H1 (cell line): ENCODE results near the gene CPED1. TPM values are rescaled to one million over a fixed set of nuclear protein-coding genes. Genes with fewer than 3 reads are reported as not detected.

Source experiments
- CBX5 ChIP-seq: fragments of 300-800, 300-1000 bp; sonication (generic); IDR thresholded peaks from 2 replicates; pipeline ENCODE4 v1.7.1; 2016; ENCODE audit warnings: antibody characterized with exemption, low read length, low read depth
- EGR1 ChIP-seq: IDR thresholded peaks from 2 replicates; pipeline ENCODE4 v1.6.1; 2011; ENCODE audit warnings: low read depth, low read length, borderline replicate concordance
- KDM4A ChIP-seq: IDR thresholded peaks from one replicate; pipeline ENCODE4 v1.7.1; 2012; ENCODE audit warnings: low read depth, mild to moderate bottlenecking, moderate library complexity, low read length, inconsistent platforms; ENCODE audit not compliant: severe bottlenecking
- KDM5A ChIP-seq: fragments of 200-600 bp; IDR thresholded peaks from 2 replicates; pipeline ENCODE4 v1.7.1; 2012; ENCODE audit warnings: mild to moderate bottlenecking, low read length, inconsistent platforms, mixed read lengths
- polyA plus RNA-seq, 7 experiments: library from polyadenylated mRNA; depleted of rRNA in 3 of 7; stranded (reverse) in 5 of 7; unstranded in 2 of 7; fragments of >200 nt in 5 of 7; fragments of 200-250 nt in 2 of 7; gene quantifications; 1 replicate in 5 of 7; 2 replicates in 1 of 7; 4 replicates in 1 of 7; pipeline versions ENCODE4 v1.2.1 to v1.2.3, GENCODE V29; 2011 to 2013; ENCODE audit warnings: missing spikeins in 2 of 7, mixed read lengths in 2 of 7
- total RNA-seq: library from RNA; stranded (reverse); fragmentation: NEBNext Ultra II Directional; extraction: Animal tissue kit (Norgen Biotek cat#: 25700); gene quantifications from 2 replicates; pipeline ENCODE4 v1.2.1, GENCODE V29; 2021
- TF ChIP-seq, protein P1 (sequence below): fragments of 300-600 bp; sonication (generic); IDR thresholded peaks from 2 replicates; pipeline ENCODE4 v1.7.1; 2012; ENCODE audit warnings: low read length, moderate library complexity, mild to moderate bottlenecking, inconsistent platforms; ENCODE audit not compliant: insufficient replicate concordance

CPED1 gene
- total and polyA plus RNA-seq, 2 of the 8 experiments (the other 6 are each of a cell fraction or from before 2014, with no cell fraction given), result 0.08 to 0.39 TPM

DNA sequence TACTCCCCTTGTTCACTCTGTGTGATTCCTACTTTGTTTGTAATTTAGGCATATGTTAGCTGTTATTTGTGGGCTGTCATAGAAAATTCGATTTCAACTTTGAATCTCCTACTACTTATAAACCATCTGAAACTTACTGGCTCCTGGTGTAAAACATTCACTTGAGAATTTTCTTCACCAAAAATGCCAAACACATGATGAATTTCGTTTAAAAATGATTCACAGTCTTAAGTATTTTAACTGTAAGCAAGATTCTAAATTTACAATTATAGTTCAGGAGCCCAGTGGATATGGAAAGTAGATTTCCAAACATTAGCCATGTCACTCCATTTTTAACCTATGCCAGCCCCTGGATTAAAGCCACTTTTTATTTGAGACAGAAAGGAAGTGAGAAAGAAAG, 3.1 kb downstream of the CPED1 start (continued):
- TF ChIP-seq, protein P1, sequence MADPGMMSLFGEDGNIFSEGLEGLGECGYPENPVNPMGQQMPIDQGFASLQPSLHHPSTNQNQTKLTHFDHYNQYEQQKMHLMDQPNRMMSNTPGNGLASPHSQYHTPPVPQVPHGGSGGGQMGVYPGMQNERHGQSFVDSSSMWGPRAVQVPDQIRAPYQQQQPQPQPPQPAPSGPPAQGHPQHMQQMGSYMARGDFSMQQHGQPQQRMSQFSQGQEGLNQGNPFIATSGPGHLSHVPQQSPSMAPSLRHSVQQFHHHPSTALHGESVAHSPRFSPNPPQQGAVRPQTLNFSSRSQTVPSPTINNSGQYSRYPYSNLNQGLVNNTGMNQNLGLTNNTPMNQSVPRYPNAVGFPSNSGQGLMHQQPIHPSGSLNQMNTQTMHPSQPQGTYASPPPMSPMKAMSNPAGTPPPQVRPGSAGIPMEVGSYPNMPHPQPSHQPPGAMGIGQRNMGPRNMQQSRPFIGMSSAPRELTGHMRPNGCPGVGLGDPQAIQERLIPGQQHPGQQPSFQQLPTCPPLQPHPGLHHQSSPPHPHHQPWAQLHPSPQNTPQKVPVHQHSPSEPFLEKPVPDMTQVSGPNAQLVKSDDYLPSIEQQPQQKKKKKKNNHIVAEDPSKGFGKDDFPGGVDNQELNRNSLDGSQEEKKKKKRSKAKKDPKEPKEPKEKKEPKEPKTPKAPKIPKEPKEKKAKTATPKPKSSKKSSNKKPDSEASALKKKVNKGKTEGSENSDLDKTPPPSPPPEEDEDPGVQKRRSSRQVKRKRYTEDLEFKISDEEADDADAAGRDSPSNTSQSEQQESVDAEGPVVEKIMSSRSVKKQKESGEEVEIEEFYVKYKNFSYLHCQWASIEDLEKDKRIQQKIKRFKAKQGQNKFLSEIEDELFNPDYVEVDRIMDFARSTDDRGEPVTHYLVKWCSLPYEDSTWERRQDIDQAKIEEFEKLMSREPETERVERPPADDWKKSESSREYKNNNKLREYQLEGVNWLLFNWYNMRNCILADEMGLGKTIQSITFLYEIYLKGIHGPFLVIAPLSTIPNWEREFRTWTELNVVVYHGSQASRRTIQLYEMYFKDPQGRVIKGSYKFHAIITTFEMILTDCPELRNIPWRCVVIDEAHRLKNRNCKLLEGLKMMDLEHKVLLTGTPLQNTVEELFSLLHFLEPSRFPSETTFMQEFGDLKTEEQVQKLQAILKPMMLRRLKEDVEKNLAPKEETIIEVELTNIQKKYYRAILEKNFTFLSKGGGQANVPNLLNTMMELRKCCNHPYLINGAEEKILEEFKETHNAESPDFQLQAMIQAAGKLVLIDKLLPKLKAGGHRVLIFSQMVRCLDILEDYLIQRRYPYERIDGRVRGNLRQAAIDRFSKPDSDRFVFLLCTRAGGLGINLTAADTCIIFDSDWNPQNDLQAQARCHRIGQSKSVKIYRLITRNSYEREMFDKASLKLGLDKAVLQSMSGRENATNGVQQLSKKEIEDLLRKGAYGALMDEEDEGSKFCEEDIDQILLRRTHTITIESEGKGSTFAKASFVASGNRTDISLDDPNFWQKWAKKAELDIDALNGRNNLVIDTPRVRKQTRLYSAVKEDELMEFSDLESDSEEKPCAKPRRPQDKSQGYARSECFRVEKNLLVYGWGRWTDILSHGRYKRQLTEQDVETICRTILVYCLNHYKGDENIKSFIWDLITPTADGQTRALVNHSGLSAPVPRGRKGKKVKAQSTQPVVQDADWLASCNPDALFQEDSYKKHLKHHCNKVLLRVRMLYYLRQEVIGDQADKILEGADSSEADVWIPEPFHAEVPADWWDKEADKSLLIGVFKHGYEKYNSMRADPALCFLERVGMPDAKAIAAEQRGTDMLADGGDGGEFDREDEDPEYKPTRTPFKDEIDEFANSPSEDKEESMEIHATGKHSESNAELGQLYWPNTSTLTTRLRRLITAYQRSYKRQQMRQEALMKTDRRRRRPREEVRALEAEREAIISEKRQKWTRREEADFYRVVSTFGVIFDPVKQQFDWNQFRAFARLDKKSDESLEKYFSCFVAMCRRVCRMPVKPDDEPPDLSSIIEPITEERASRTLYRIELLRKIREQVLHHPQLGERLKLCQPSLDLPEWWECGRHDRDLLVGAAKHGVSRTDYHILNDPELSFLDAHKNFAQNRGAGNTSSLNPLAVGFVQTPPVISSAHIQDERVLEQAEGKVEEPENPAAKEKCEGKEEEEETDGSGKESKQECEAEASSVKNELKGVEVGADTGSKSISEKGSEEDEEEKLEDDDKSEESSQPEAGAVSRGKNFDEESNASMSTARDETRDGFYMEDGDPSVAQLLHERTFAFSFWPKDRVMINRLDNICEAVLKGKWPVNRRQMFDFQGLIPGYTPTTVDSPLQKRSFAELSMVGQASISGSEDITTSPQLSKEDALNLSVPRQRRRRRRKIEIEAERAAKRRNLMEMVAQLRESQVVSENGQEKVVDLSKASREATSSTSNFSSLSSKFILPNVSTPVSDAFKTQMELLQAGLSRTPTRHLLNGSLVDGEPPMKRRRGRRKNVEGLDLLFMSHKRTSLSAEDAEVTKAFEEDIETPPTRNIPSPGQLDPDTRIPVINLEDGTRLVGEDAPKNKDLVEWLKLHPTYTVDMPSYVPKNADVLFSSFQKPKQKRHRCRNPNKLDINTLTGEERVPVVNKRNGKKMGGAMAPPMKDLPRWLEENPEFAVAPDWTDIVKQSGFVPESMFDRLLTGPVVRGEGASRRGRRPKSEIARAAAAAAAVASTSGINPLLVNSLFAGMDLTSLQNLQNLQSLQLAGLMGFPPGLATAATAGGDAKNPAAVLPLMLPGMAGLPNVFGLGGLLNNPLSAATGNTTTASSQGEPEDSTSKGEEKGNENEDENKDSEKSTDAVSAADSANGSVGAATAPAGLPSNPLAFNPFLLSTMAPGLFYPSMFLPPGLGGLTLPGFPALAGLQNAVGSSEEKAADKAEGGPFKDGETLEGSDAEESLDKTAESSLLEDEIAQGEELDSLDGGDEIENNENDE, result no peak
- TF ChIP-seq CBX5, result no peak
- no peak for TF ChIP-seq KDM4A
- TF ChIP-seq KDM5A, result no peak
- no peak for TF ChIP-seq EGR1
